ENCODE data around the gene SLC27A3. TPM values are rescaled to one million over a fixed set of nuclear protein-coding genes. Genes with fewer than 3 reads are reported as not detected.
"Not testable (repeated sequence)": the region's sequence is repeated elsewhere in the genome, so short reads cannot be mapped to it uniquely, and the experiment has no call there.

The SLC27A3 gene
- total RNA-seq, 1 donor from 2014 or later: 315 TPM

- Histone ChIP-seq H3K4me1 (peaks cover 17 to 41% of the 10 kb centered on the region in 2 donors), H3K27me3 (no peaks in the 10 kb centered on the region), H3K27ac (peak overlapping the region; percentile 47 to 92), H3K9me3 (no peaks in the 10 kb centered on the region), H3K4me3 (no peak overlapping the region), H3K36me3 (peaks cover 8 to 18% of the 10 kb centered on the region in 2 donors)
- no peak for DNase-seq (ENCODE audit: low spot score in 2 of 2)
- intact Hi-C loops (cut with DNase I): loop anchor here (10.0 kb wide), 1 partner anchor 245 kb away; the partner anchor contains the start of gene S100A6
- TF ChIP-seq CTCF (IDR thresholded peaks at IDR 0.05): no peak
These were observed 4.8 kb downstream of the SLC27A3 start for GRCh38 chr1:153779781-153780541.

- H3K4me1 ChIP-seq: peaks cover 17 to 41% of the 10 kb centered on the region in 2 donors
- H3K27me3 ChIP-seq: no peaks in the 10 kb centered on the region
- H3K36me3 ChIP-seq: peaks cover 8 to 18% of the 10 kb centered on the region in 2 donors
- no peak for DNase-seq (ENCODE audit: low spot score in 2 of 2)
- TF ChIP-seq CTCF (IDR thresholded peaks at IDR 0.05): no peak
- no peaks in the 10 kb centered on the region for H3K9me3 ChIP-seq
- no peak overlapping the region for H3K4me3 ChIP-seq
- intact Hi-C loops (cut with DNase I): no loop called here
- H3K27ac ChIP-seq: peak overlapping the region; percentile 47 to 92
These were observed 5.3 kb downstream of the SLC27A3 start for GRCh38 chr1:153780551-153780950.

GRCh38 chr1:153782648-153783047 lies 7.4 kb downstream of the SLC27A3 start:
- intact Hi-C loops (cut with DNase I); H3K9me3 ChIP-seq; H3K27me3 ChIP-seq; DNase-seq (ENCODE audit: low spot score in 2 of 2): not testable (repeated sequence)
- H3K4me1 ChIP-seq: peaks cover 8 to 26% of the 10 kb centered on the region in 2 donors
- H3K36me3 ChIP-seq: peaks cover 8 to 18% of the 10 kb centered on the region in 2 donors
- peak overlapping the region; percentile 55 to 72 for H3K4me3 ChIP-seq
- peak overlapping the region; percentile 93 to 94 for H3K27ac ChIP-seq

GRCh38 chr1:153783233-153784190 lies 8.3 kb downstream of the SLC27A3 start:
- H3K4me3 ChIP-seq: peak overlapping the region; percentile 55 to 72
- peaks cover 8 to 14% of the 10 kb centered on the region in 2 donors for H3K36me3 ChIP-seq
- TF ChIP-seq CTCF (IDR thresholded peaks at IDR 0.05): peak in 2 of 3 experiments; percentile 7
- H3K4me1 ChIP-seq: peaks cover 0 to 17% of the 10 kb centered on the region in 2 donors
- intact Hi-C loops (cut with DNase I): no loop called here
- H3K9me3 ChIP-seq: no peaks in the 10 kb centered on the region
- peak overlapping the region; percentile 93 to 94 for H3K27ac ChIP-seq
- H3K27me3 ChIP-seq: no peaks in the 10 kb centered on the region
- DNase-seq (ENCODE audit: low spot score in 2 of 2): peak; percentile 62 to 95

GRCh38 chr1:153786038-153786790 lies 11.0 kb downstream of the SLC27A3 start:
- TF ChIP-seq CTCF (IDR thresholded peaks at IDR 0.05): no peak
- H3K27ac ChIP-seq: no peak overlapping the region
- no peaks in the 10 kb centered on the region for H3K27me3 ChIP-seq
- peaks cover 0 to 17% of the 10 kb centered on the region in 2 donors for H3K4me1 ChIP-seq
- no peak for DNase-seq (ENCODE audit: low spot score in 2 of 2)
- H3K4me3 ChIP-seq: no peak overlapping the region
- H3K9me3 ChIP-seq: no peaks in the 10 kb centered on the region
- intact Hi-C loops (cut with DNase I): no loop called here
- no peaks in the 10 kb centered on the region for H3K36me3 ChIP-seq

Data from ascending aorta (tissue), 2 donors.